ENCODE measurements around the gene FGFR3.
A peak's percentile ranks its signal among the peaks of the same experiment; 100 is the strongest.
"Not testable (repeated sequence)": the region's sequence is repeated elsewhere in the genome, so short reads cannot be mapped to it uniquely, and the experiment has no call there.

FGFR3 gene

DNA sequence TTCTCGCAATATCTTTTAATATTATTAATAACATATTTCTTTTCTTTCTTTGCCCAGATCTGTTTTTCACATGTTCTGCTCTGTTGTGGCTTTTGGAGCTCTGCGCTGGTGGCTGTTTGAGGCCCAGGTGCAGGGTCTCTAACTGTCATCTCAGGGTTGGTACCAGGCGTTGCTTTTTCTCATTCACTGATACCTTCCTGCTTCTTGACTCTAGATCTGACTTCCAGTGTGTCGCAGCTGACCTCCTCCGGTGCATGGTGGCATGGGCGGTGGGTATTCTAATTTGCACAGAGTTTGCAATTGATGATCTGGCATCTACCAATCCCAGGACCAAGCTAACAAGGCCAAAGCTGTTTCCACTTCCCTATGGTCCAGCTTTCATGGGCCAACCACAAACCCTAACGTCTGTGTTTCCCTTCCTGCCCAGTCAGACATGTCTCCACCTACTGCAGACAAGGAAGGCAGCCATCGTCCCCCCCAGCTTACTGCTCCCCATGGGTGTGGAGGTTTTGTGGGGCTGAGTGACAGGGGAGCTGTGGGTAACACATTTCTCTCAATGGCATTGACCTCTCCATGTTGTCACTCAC is 37.6 kb downstream of the FGFR3 start:
- TF ChIP-seq TAF1 (IDR thresholded peaks at IDR 0.05; ENCODE audit: borderline replicate concordance, low read depth, low read length) = no peak
- no peak for TF ChIP-seq POLR2A (IDR thresholded peaks at IDR 0.05; ENCODE audit: low read depth, low read length)
- TF ChIP-seq POLR2AphosphoS5 (IDR thresholded peaks at IDR 0.05; ENCODE audit: low read depth, low read length) = no peak
- FAIRE-seq = peak; percentile 24
- no peak for DNase-seq (ENCODE audit: insufficient read length)

DNA sequence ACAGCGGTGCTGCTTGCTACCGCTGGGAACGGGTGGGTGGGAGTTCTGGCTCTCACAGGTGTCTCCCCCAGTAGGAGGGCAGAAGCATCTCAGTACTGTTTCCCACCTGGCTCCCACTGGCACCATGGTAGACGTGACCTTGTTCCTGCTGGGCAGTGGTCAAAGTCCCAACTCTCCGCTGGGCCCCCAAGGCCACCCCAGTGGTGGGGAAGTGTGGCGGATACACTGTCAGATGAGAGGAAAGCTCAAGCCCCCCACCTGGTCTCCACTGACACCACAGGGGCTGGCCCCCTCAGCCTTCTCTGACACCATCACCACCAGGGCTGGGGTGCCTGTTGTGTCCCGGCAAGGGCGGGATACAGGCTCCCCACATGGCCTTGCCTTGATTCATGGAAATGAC is 38.2 kb downstream of the FGFR3 start:
- DNase-seq (ENCODE audit: insufficient read length) (no peak), FAIRE-seq (no peak)
- TF ChIP-seq POLR2AphosphoS5 (IDR thresholded peaks at IDR 0.05; ENCODE audit: low read depth, low read length) = no peak
- TF ChIP-seq TAF1 (IDR thresholded peaks at IDR 0.05; ENCODE audit: borderline replicate concordance, low read depth, low read length) = no peak
- TF ChIP-seq POLR2A (IDR thresholded peaks at IDR 0.05; ENCODE audit: low read depth, low read length) = no peak

DNA sequence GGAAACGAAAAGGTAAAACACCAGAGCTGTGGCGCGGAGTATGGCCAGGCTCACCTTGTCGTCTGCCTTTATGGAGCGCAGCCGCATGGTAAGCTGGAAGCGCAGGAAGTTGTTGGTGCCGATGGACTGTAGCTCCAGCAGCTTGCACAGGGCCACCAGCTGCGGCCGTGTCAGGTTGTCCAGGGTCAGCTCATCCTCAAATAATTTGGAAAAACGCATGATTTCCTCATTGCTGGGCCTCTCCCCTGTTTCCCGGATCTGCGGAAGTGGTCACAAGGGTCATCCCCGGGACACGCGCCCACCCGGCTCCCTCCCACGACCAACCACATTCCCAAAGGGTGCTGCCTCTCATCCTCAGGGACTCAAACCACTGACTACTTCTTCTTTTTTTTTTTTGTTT is 39.6 kb downstream of the FGFR3 start:
- FAIRE-seq = no peak
- TF ChIP-seq POLR2AphosphoS5 (IDR thresholded peaks at IDR 0.05; ENCODE audit: low read depth, low read length) (no peak), POLR2A (IDR thresholded peaks at IDR 0.05; ENCODE audit: low read depth, low read length) (no peak), TAF1 (IDR thresholded peaks at IDR 0.05; ENCODE audit: borderline replicate concordance, low read depth, low read length) (no peak)
- no peak for DNase-seq (ENCODE audit: insufficient read length)

- FAIRE-seq (peak; percentile 5), DNase-seq (ENCODE audit: insufficient read length) (no peak)
- TF ChIP-seq POLR2A (IDR thresholded peaks at IDR 0.05; ENCODE audit: low read depth, low read length) (no peak), TAF1 (IDR thresholded peaks at IDR 0.05; ENCODE audit: borderline replicate concordance, low read depth, low read length) (no peak), POLR2AphosphoS5 (IDR thresholded peaks at IDR 0.05; ENCODE audit: low read depth, low read length) (no peak)
Measured at GRCh38 chr4:1833307-1834046, 40.4 kb downstream of the FGFR3 start.

DNA sequence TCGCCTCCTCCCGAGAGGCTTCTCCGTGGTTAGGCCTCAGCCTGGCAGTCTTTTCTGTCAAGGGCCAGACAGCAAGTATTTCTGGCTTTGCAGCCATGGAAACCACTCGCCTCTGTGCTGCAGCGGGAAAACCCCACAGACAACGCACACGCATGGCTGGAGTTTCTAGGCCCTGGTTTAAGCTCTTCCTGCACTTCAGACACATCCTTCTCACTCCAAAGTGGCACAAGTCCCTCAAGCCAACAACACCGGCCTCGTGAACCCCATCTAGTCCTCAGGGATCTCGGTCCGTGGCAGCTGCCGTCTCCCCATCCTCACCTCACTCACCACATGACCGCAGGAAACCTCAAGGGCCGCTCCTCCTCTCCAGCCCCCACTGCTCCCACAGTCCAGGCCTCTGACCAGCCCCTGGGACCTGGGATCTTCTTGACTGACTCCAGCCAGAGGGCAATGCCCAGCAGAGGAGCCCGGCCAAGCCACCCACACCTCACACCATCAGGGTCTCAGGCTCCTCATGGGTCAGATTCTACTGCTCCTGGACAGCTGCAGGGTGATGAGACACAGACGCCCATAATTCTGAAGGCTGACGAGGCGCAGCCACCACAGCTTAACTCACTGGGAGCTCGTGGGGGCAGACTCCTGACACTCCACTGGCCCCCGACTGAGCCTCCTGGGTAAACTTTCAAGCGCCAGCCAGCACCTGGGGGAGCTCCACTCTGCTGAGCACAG is 41.1 kb downstream of the FGFR3 start:
- TF ChIP-seq POLR2AphosphoS5 (IDR thresholded peaks at IDR 0.05; ENCODE audit: low read depth, low read length) = peak; percentile 39; the same call in 1 of the 2 replicates
- TF ChIP-seq POLR2A (IDR thresholded peaks at IDR 0.05; ENCODE audit: low read depth, low read length) = no peak
- TF ChIP-seq TAF1 (IDR thresholded peaks at IDR 0.05; ENCODE audit: borderline replicate concordance, low read depth, low read length) = no peak
- FAIRE-seq (peak; percentile 98), DNase-seq (ENCODE audit: insufficient read length) (peak; percentile 77)

DNA sequence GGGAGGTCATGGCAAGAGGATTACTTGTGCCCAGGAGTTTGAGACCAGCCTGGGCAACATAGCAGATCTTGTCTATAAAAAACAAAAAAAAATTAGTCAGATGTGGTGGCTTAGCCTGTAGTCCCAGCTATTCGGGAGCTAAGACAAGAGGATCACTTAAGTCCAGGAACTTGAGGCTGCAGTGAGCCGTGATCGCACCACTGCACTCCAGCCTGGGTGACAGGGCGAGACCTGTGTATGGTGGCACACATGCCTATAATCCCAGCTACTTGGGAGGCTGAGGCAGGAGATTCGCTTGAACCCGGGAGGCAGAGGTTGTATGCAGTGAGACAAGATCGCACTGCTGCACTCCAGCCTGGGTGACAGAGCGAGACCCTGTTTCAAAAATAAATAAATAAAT is 42.7 kb downstream of the FGFR3 start:
- not testable (repeated sequence) for FAIRE-seq; DNase-seq (ENCODE audit: insufficient read length)

GRCh38 chr4:1836650-1837049 is 43.6 kb downstream of the FGFR3 start:
- DNase-seq (ENCODE audit: insufficient read length) = no peak
- FAIRE-seq = no peak
- TF ChIP-seq POLR2A (IDR thresholded peaks at IDR 0.05; ENCODE audit: low read depth, low read length) = no peak
- TF ChIP-seq TAF1 (IDR thresholded peaks at IDR 0.05; ENCODE audit: borderline replicate concordance, low read depth, low read length) = no peak
- TF ChIP-seq POLR2AphosphoS5 (IDR thresholded peaks at IDR 0.05; ENCODE audit: low read depth, low read length) = no peak

GRCh38 chr4:1837069-1837468 is 44.0 kb downstream of the FGFR3 start:
- TF ChIP-seq POLR2A (IDR thresholded peaks at IDR 0.05; ENCODE audit: low read depth, low read length) (no peak), POLR2AphosphoS5 (IDR thresholded peaks at IDR 0.05; ENCODE audit: low read depth, low read length) (no peak), TAF1 (IDR thresholded peaks at IDR 0.05; ENCODE audit: borderline replicate concordance, low read depth, low read length) (no peak)
- FAIRE-seq (no peak), DNase-seq (ENCODE audit: insufficient read length) (no peak)

GRCh38 chr4:1839282-1839681 is 46.2 kb downstream of the FGFR3 start:
- no peak for TF ChIP-seq TAF1 (IDR thresholded peaks at IDR 0.05; ENCODE audit: borderline replicate concordance, low read depth, low read length)
- no peak for TF ChIP-seq POLR2AphosphoS5 (IDR thresholded peaks at IDR 0.05; ENCODE audit: low read depth, low read length)
- no peak for TF ChIP-seq POLR2A (IDR thresholded peaks at IDR 0.05; ENCODE audit: low read depth, low read length)
- no peak for DNase-seq (ENCODE audit: insufficient read length)
- FAIRE-seq = no peak

DNA sequence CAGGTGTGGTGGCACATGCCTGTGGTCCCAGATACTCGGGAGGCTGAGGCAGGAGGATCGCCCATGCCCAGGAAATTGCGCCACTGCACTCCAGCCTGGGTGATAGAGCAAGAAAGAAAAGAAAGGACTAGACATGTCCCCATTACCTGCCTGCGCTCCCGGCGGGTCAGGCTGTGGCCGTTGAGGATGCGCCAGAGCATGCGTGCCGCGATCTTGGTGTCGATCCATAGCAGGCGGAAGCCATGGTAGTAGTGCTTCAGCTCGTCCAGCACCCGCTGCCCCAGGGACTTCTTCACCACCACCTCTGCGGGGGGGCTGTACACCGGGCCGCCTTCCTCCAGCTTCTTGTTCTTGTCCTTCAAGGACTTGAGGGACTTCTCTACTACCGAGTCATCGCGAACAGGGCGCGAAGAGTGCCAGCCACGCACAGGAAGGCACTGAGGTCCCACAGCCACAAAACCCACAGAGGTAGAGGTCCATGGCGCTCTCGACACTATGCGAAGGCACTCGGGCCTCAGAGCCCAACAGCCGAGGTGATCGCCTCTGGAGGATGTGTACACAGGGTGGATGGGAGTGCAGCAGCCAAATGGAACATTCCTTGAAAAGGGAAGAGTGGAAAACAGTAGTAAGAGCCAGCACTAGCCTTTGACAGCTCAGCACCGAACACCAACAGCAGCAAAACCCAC is 48.3 kb downstream of the FGFR3 start:
- DNase-seq (ENCODE audit: insufficient read length) = no peak
- no peak for TF ChIP-seq POLR2A (IDR thresholded peaks at IDR 0.05; ENCODE audit: low read depth, low read length)
- no peak for TF ChIP-seq POLR2AphosphoS5 (IDR thresholded peaks at IDR 0.05; ENCODE audit: low read depth, low read length)
- FAIRE-seq = no peak

DNA sequence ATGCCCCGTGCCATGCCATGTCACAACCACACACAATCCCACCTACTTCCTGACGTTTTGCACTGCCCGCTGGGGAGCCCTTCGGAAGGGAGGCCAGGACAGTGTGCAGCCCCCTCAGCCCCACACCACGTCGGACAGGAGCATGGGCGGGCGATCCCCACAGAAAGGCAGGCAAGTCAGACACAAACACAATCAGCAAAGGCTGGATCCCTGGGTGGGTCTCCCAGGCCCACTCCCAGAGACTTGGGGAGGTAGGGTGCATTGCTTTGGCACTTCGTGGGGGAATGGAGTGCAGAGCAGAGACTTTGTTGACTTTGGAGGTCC is 48.8 kb downstream of the FGFR3 start:
- TF ChIP-seq TAF1 (IDR thresholded peaks at IDR 0.05; ENCODE audit: borderline replicate concordance, low read depth, low read length) = no peak
- TF ChIP-seq POLR2AphosphoS5 (IDR thresholded peaks at IDR 0.05; ENCODE audit: low read depth, low read length) = no peak
- TF ChIP-seq POLR2A (IDR thresholded peaks at IDR 0.05; ENCODE audit: low read depth, low read length) = no peak
- FAIRE-seq (no peak), DNase-seq (ENCODE audit: insufficient read length) (no peak)

Measured in GM12892 (cell line).